ENCODE results near the gene MAN1B1.

- TF ChIP-seq EP300 (IDR thresholded peaks at IDR 0.05; ENCODE audit: borderline replicate concordance), result no peak
- TF ChIP-seq CREB1 (IDR thresholded peaks at IDR 0.05; ENCODE audit: low read depth), result no peak
- no peak for TF ChIP-seq ZBTB7A (IDR thresholded peaks at IDR 0.05; ENCODE audit: low read depth)
- TF ChIP-seq RAD21 (IDR thresholded peaks at IDR 0.05; ENCODE audit: low read depth), result no peak
- TF ChIP-seq YY1 (IDR thresholded peaks at IDR 0.05; ENCODE audit: low read depth), result no peak
- TF ChIP-seq CEBPB (IDR thresholded peaks at IDR 0.05), result no peak
- TF ChIP-seq TEAD4 (IDR thresholded peaks at IDR 0.05), result no peak
- TF ChIP-seq FOXM1 (IDR thresholded peaks at IDR 0.05; ENCODE audit: borderline replicate concordance, low read depth), result no peak
- no peak for TF ChIP-seq MAX (IDR thresholded peaks at IDR 0.05)
Measured at GRCh38 chr9:137039611-137040366, 47.0 kb upstream of the MAN1B1 start.

All from Ishikawa (cell line).